COLO829 (cell line): ENCODE results near the gene ACAP3.

Experiments used
- DNase-seq: peaks from one replicate; pipeline ENCODE4 v3.0.0; 2012; ENCODE audit warnings: low spot score

Gene ACAP3

GRCh38 chr1:1307923-1308755 is at the start of gene ACAP3, which contains the start of gene PUSL1:
TSS of gene ACAP3 (minus strand) at chr1:1307930. CDS start at chr1:1307815, 115 bp downstream.
TSS of gene PUSL1 (plus strand) at chr1:1308597. CDS start at chr1:1308644, 47 bp downstream.
- peak; percentile 94 for DNase-seq

- DNase-seq = no peak
Observed at GRCh38 chr1:1356796-1357401, 49.2 kb upstream of the ACAP3 start.

- no peak for DNase-seq
Observed at GRCh38 chr1:1356166-1356795, 48.6 kb upstream of the ACAP3 start.

- DNase-seq = no peak
Observed at GRCh38 chr1:1355416-1355815, 47.7 kb upstream of the ACAP3 start.

- DNase-seq = no peak
Observed at GRCh38 chr1:1354271-1355247, 46.8 kb upstream of the ACAP3 start.

GRCh38 chr1:1353389-1354151 is 45.8 kb upstream of the ACAP3 start:
- no peak for DNase-seq

GRCh38 chr1:1352786-1353388 is 45.2 kb upstream of the ACAP3 start:
- no peak for DNase-seq

- no peak for DNase-seq
Observed at GRCh38 chr1:1351511-1352427, 44.0 kb upstream of the ACAP3 start.

- DNase-seq = peak; percentile 54
Observed at GRCh38 chr1:1349256-1350012, 41.7 kb upstream of the ACAP3 start, which contains the start of gene DVL1. TSS of gene DVL1 (minus strand) at chr1:1349418. CDS start at chr1:1349065, 353 bp downstream.

- no peak for DNase-seq
Observed at GRCh38 chr1:1348420-1349255, 40.9 kb upstream of the ACAP3 start.

- no peak for DNase-seq
Observed at GRCh38 chr1:1347663-1348419, 40.1 kb upstream of the ACAP3 start.

GRCh38 chr1:1347026-1347595 is 39.4 kb upstream of the ACAP3 start:
- no peak for DNase-seq

- no peak for DNase-seq
Observed at GRCh38 chr1:1346501-1346890, 38.8 kb upstream of the ACAP3 start.

GRCh38 chr1:1345860-1346500 is 38.2 kb upstream of the ACAP3 start:
- no peak for DNase-seq

GRCh38 chr1:1345384-1345783 is 37.7 kb upstream of the ACAP3 start:
- DNase-seq = no peak
